HepG2 (cell line): ENCODE data around the gene NTSR2. TPM values are rescaled to one million over a fixed set of nuclear protein-coding genes. Genes with fewer than 3 reads are reported as not detected.

Experiments
- ATAC-seq: fragments of 200-7000 bp; cut with Tn5 transposase; 3 replicates; pipeline ENCODE4 v1.9.1; 2020; ENCODE audit warnings: mild to moderate bottlenecking, moderate library complexity
- BruUV-seq: library from RNA; stranded (reverse); fragments of 400-500 nt; replicated peaks from 2 replicates; lab custom pipeline; 2021; lab: Mats Ljungman, UMichigan
- CTCF ChIA-PET: fragments of 300-600 bp; formaldehyde crosslinking; extraction: SDS; loops from one replicate; lab custom pipeline; 2021; ENCODE audit warnings: low total read pairs, inconsistent platforms, low intra/inter-chr PET ratio; lab: Yijun Ruan, JAX
- POLR2A ChIA-PET: fragments of 350-600 bp; sonication (Branson Sonifier 250); formaldehyde crosslinking; loops from one replicate; lab custom pipeline; 2020; ENCODE audit warnings: antibody characterized with exemption, inconsistent platforms; lab: Yijun Ruan, JAX
- DNase-seq: peaks from one replicate; pipeline ENCODE4 v3.0.0-alpha.2; 2015; ENCODE audit warnings: low spot score
- FAIRE-seq: peaks from 3 replicates; lab custom pipeline; 2011; peaks lifted over from hg19 to GRCh38; lab: Jason Lieb, UNC
- H2AFZ ChIP-seq: one replicate; pipeline ENCODE4 v1.6.1; 2011; ENCODE audit warnings: low read length, inconsistent platforms
- H3K27ac ChIP-seq: fragments of 300-600 bp; 3 replicates; pipeline ENCODE4 v1.8.0; 2011; ENCODE audit warnings: mixed run types, mild to moderate bottlenecking, mixed read lengths, low read length, inconsistent platforms; ENCODE audit not compliant: insufficient read depth; ENCODE audit errors: extremely low read length
- H3K27me3 ChIP-seq, 2 experiments: fragments of 200-600 bp in 1 of 2; 2 replicates in 1 of 2; 3 replicates in 1 of 2; pipeline versions ENCODE4 v1.6.0 to v1.8.0; 2011; ENCODE audit warnings: low read length in 2 of 2, mild to moderate bottlenecking in 2 of 2, moderate library complexity in 2 of 2, inconsistent platforms in 1 of 2; ENCODE audit not compliant: insufficient read depth in 2 of 2, control insufficient read depth in 1 of 2
- H3K36me3 ChIP-seq, 2 experiments: fragments of 200-600 bp in 1 of 2; replicated peaks in 1 of 2; 2 replicates in 1 of 2; 3 replicates in 1 of 2; pipeline versions ENCODE4 v1.5.1 to v1.8.0; 2011; ENCODE audit warnings: low read length in 2 of 2, inconsistent platforms in 1 of 2; ENCODE audit not compliant: insufficient read depth in 2 of 2, control insufficient read depth in 1 of 2
- H3K4me1 ChIP-seq: 2 replicates; pipeline ENCODE4 v1.5.1; 2012; ENCODE audit warnings: low read length, inconsistent platforms; ENCODE audit not compliant: insufficient read depth
- H3K4me2 ChIP-seq: 2 replicates; pipeline ENCODE4 v1.6.0; 2011; ENCODE audit warnings: low read depth, low read length, inconsistent platforms
- H3K4me3 ChIP-seq, 3 experiments: fragments of 200-600 bp in 1 of 3; sonication (generic), shearing (Covaris generic) in 1 of 3; replicated peaks in 1 of 3; 2 replicates each; pipeline ENCODE4 v1.5.1; 2011 to 2016; ENCODE audit warnings: low read length in 3 of 3, inconsistent platforms in 2 of 3, low read depth in 2 of 3, mild to moderate bottlenecking in 2 of 3, control low read depth in 1 of 3, mixed read lengths in 1 of 3; ENCODE audit not compliant: insufficient read depth in 1 of 3
- H3K79me2 ChIP-seq: one replicate; pipeline ENCODE4 v1.6.1; 2011; ENCODE audit warnings: low read length, inconsistent platforms; ENCODE audit not compliant: insufficient read depth
- H3K9ac ChIP-seq: 2 replicates; pipeline ENCODE4 v1.6.0; 2011; ENCODE audit warnings: mild to moderate bottlenecking, low read depth, low read length, inconsistent platforms; ENCODE audit not compliant: insufficient read depth
- H3K9me3 ChIP-seq: 2 replicates; pipeline ENCODE4 v1.5.1; 2012; ENCODE audit warnings: mild to moderate bottlenecking, low read length
- H4K20me1 ChIP-seq: 2 replicates; pipeline ENCODE4 v1.6.0; 2011; ENCODE audit warnings: inconsistent platforms, mild to moderate bottlenecking, low read length, moderate library complexity; ENCODE audit not compliant: insufficient read depth
- CBX1 ChIP-seq: IDR thresholded peaks from one replicate; pipeline ENCODE4 v1.6.1; 2016; ENCODE audit warnings: antibody characterized with exemption, low read depth
- ETV5 ChIP-seq: IDR thresholded peaks from 2 replicates; pipeline ENCODE4 v1.6.1; 2018; ENCODE audit warnings: missing biosample characterization, missing genetic modification reagents, inconsistent platforms, borderline replicate concordance
- IKZF5 ChIP-seq: IDR thresholded peaks from 2 replicates; pipeline ENCODE4 v1.6.1; 2018; ENCODE audit warnings: missing genetic modification reagents, mild to moderate bottlenecking, missing compliant biosample characterization
- MAFF ChIP-seq: IDR thresholded peaks from 2 replicates; pipeline ENCODE4 v1.6.1; 2011; ENCODE audit warnings: low read depth, low read length, improper control_type of control experiment
- MAFK ChIP-seq, 2 experiments: IDR thresholded peaks in 1 of 2; conservative IDR thresholded peaks in 1 of 2; 2 replicates each; pipeline ENCODE4 v1.6.1; 2011; ENCODE audit warnings: improper control_type of control experiment in 2 of 2, low read length in 2 of 2
- MXD4 ChIP-seq: IDR thresholded peaks from 2 replicates; pipeline ENCODE4 v1.6.1; 2016; ENCODE audit warnings: mild to moderate bottlenecking, missing biosample characterization, missing genetic modification reagents
- REPIN1 ChIP-seq: sonication (generic); formaldehyde crosslinking; IDR thresholded peaks from 2 replicates; pipeline ENCODE4 v1.8.0; 2022; ENCODE audit warnings: missing genetic modification reagents, low read depth, mild to moderate bottlenecking, borderline replicate concordance
- SRSF4 ChIP-seq: fragments of 200-400 bp; formaldehyde crosslinking; IDR thresholded peaks from one replicate; pipeline ENCODE4 v1.6.1; 2018; ENCODE audit warnings: mild to moderate bottlenecking, low read depth, low read length, moderate library complexity; ENCODE audit not compliant: poor library complexity, severe bottlenecking
- TFDP2 ChIP-seq: sonication (generic); formaldehyde crosslinking; IDR thresholded peaks from 2 replicates; pipeline ENCODE4 v1.4.0; 2020; ENCODE audit warnings: missing genetic modification reagents
- ZNF292 ChIP-seq: sonication (generic); formaldehyde crosslinking; IDR thresholded peaks from 2 replicates; pipeline ENCODE4 v1.8.1; 2022; ENCODE audit warnings: mild to moderate bottlenecking, low read depth, missing genetic modification reagents, borderline replicate concordance
- ZNF552 ChIP-seq: sonication (generic); formaldehyde crosslinking; IDR thresholded peaks from 2 replicates; pipeline ENCODE4 v1.9.0; 2022; ENCODE audit warnings: missing genetic modification reagents, mild to moderate bottlenecking, borderline replicate concordance
- ZNF556 ChIP-seq: sonication (generic); formaldehyde crosslinking; IDR thresholded peaks from 2 replicates; pipeline ENCODE4 v1.4.0; 2020; ENCODE audit warnings: mild to moderate bottlenecking, missing genetic modification reagents, borderline replicate concordance
- ZUFSP ChIP-seq: sonication (generic); formaldehyde crosslinking; IDR thresholded peaks from 2 replicates; pipeline ENCODE4 v1.9.0; 2021; ENCODE audit warnings: missing genetic modification reagents, mild to moderate bottlenecking, borderline replicate concordance
- WGBS: methylation state at CpG from one replicate; pipeline ENCODE4 v1.1.6; 2017; ENCODE audit warnings: low lambda C conversion rate; 5-methylcytosine and 5-hydroxymethylcytosine counted together
- in situ Hi-C: cut with HindIII; loops from 2 replicates; pipeline ENCODE4 v1.10.0; 2017; ENCODE audit warnings: low pct_unique_long_range_greater_than_20kb; ENCODE audit not compliant: extremely low pct_ligation_motif_present
- intact Hi-C: fragments of 100-400 bp; cut with micrococcal nuclease; formaldehyde crosslinking; loops from one replicate; pipeline ENCODE4 v1.10.0; 2022; ENCODE audit not compliant: unreplicated experiment
- polyA plus RNA-seq, 8 experiments: library from polyadenylated mRNA; depleted of rRNA in 3 of 8; stranded (reverse) in 7 of 8; unstranded in 1 of 8; fragments of >200 nt; fragmentation: Illumina TruSeq in 4 of 8; extraction: Trizol in 4 of 8; gene quantifications; 2 replicates each; pipeline versions ENCODE4 v1.2.1 to v1.2.3, GENCODE V29; 2011 to 2016; ENCODE audit warnings: low read depth in 4 of 8, missing spikeins in 1 of 8, mixed read lengths in 1 of 8; ENCODE audit not compliant: insufficient read depth in 1 of 8
- total RNA-seq, 5 experiments: library from RNA; depleted of rRNA; stranded (reverse); fragments of >200 nt; fragmentation: Illumina TruSeq; extraction: Trizol; gene quantifications; 2 replicates each; pipeline ENCODE4 v1.2.3, GENCODE V29; 2016; ENCODE audit warnings: low read depth in 1 of 5

NTSR2 gene
- total and polyA plus RNA-seq, 2 of the 13 experiments (the other 11 are each of a cell fraction or from before 2014, with no cell fraction given), result not detected

- no peaks in the 10 kb centered on the region for H4K20me1 ChIP-seq
- no peak overlapping the region for H3K4me3 ChIP-seq
- in situ Hi-C loops, result no loop called here
- no TSS peak for BruUV-seq
- H3K9ac ChIP-seq, result no peak overlapping the region
- H3K36me3 ChIP-seq, result no peaks in the 10 kb centered on the region
- no peak for TF ChIP-seq IKZF5
- TF ChIP-seq ZUFSP, result no peak
- TF ChIP-seq ZNF552 (CRISPR knock-in tag), result no peak
- TF ChIP-seq ZNF292, result no peak
- TF ChIP-seq MXD4 (CRISPR knock-in tag), result no peak
- TF ChIP-seq SRSF4, result no peak
- no peak for TF ChIP-seq ETV5
- no peak for TF ChIP-seq TFDP2 (CRISPR knock-in tag)
- no peak for TF ChIP-seq REPIN1 (CRISPR knock-in tag)
- peak; percentile 99 for TF ChIP-seq MAFK (conservative IDR thresholded peaks at IDR 0.05 in 1 of 2, IDR thresholded peaks at IDR 0.05 in 1 of 2; ENCODE audit: low read length in 2 of 2)
- TF ChIP-seq MAFF, result peak; percentile 99
- TF ChIP-seq CBX1, result no peak
- TF ChIP-seq ZNF556 (CRISPR knock-in tag), result no peak
- H3K27me3 ChIP-seq, result peaks cover 4 to 11% of the 10 kb centered on the region in 2 experiments; a peak in 2 of 5 replicates
- FAIRE-seq (no peak), ATAC-seq (no peak), DNase-seq (no peak)
- H3K27ac ChIP-seq, result no peak overlapping the region
- no peaks in the 10 kb centered on the region for H3K9me3 ChIP-seq
- CTCF ChIA-PET, result no interaction called here
- H2AFZ ChIP-seq, result no peak overlapping the region
- no peak overlapping the region for H3K4me2 ChIP-seq
- POLR2A ChIA-PET, result interaction anchor here (1.6 kb wide), 1 partner anchor 39 kb away, joined by 3 read pairs; the partner anchor contains the start of gene LPIN1
- intact Hi-C loops, result no loop called here
- 36% methylated on average over 3 of the region's 3 CpGs for WGBS
- peaks cover 6% of the 10 kb centered on the region; the same call in 1 of the 2 replicates for H3K4me1 ChIP-seq
- H3K79me2 ChIP-seq, result no peaks in the 10 kb centered on the region
Observed at GRCh38 chr2:11708106-11708505, 38.1 kb upstream of the NTSR2 start.
